ENCODE results near the gene KEAP1.
A peak's percentile ranks its signal among the peaks of the same experiment; 100 is the strongest.
"Not testable (repeated sequence)": the region's sequence is repeated elsewhere in the genome, so short reads cannot be mapped to it uniquely, and the experiment has no call there.

KEAP1 gene

GRCh38 chr19:10499550-10500246 is 3.5 kb downstream of the KEAP1 start:
- DNase-seq (ENCODE audit: low read depth in 2 of 2, low spot score in 1 of 2) = no peak

- no peak for DNase-seq (ENCODE audit: low read depth in 2 of 2, low spot score in 1 of 2)
These were observed 5.8 kb downstream of the KEAP1 start for GRCh38 chr19:10497371-10497770.

GRCh38 chr19:10491472-10492047 is 11.6 kb downstream of the KEAP1 start:
- no peak for DNase-seq (ENCODE audit: low read depth in 2 of 2, low spot score in 1 of 2)

GRCh38 chr19:10486551-10486950 is 16.6 kb downstream of the KEAP1 start:
- DNase-seq (ENCODE audit: low read depth in 2 of 2, low spot score in 1 of 2) = no peak

GRCh38 chr19:10478903-10479384 is 24.2 kb downstream of the KEAP1 start:
- DNase-seq (ENCODE audit: low read depth in 2 of 2, low spot score in 1 of 2) = peak; percentile 71 to 73

GRCh38 chr19:10478476-10478875 is 24.7 kb downstream of the KEAP1 start:
- no peak for DNase-seq (ENCODE audit: low read depth in 2 of 2, low spot score in 1 of 2)

GRCh38 chr19:10474962-10475451 is 28.1 kb downstream of the KEAP1 start:
- DNase-seq (ENCODE audit: low read depth in 2 of 2, low spot score in 1 of 2) = no peak

- DNase-seq (ENCODE audit: low read depth in 2 of 2, low spot score in 1 of 2) = no peak
These were observed 30.0 kb downstream of the KEAP1 start for GRCh38 chr19:10473192-10473591.

- no peak for DNase-seq (ENCODE audit: low read depth in 2 of 2, low spot score in 1 of 2)
These were observed 31.2 kb downstream of the KEAP1 start for GRCh38 chr19:10471909-10472308.

GRCh38 chr19:10468133-10468532 is 35.0 kb downstream of the KEAP1 start:
- DNase-seq (ENCODE audit: low read depth in 2 of 2, low spot score in 1 of 2) = no peak

GRCh38 chr19:10467104-10467706 is 36.0 kb downstream of the KEAP1 start:
- no peak for DNase-seq (ENCODE audit: low read depth in 2 of 2, low spot score in 1 of 2)

- no peak for DNase-seq (ENCODE audit: low read depth in 2 of 2, low spot score in 1 of 2)
These were observed 38.7 kb downstream of the KEAP1 start for GRCh38 chr19:10464456-10464855.

- no peak for DNase-seq (ENCODE audit: low read depth in 2 of 2, low spot score in 1 of 2)
These were observed 40.6 kb downstream of the KEAP1 start for GRCh38 chr19:10462557-10462956.

GRCh38 chr19:10462042-10462441 is 41.1 kb downstream of the KEAP1 start:
- not testable (repeated sequence) for DNase-seq (ENCODE audit: low read depth in 2 of 2, low spot score in 1 of 2)

GRCh38 chr19:10461047-10461949 is 41.9 kb downstream of the KEAP1 start:
- peak; percentile 65 to 69 for DNase-seq (ENCODE audit: low read depth in 2 of 2, low spot score in 1 of 2)

- DNase-seq (ENCODE audit: low read depth in 2 of 2, low spot score in 1 of 2) = no peak
These were observed 42.5 kb downstream of the KEAP1 start for GRCh38 chr19:10460714-10461046.

- DNase-seq (ENCODE audit: low read depth in 2 of 2, low spot score in 1 of 2) = not testable (repeated sequence)
These were observed 44.4 kb downstream of the KEAP1 start for GRCh38 chr19:10458733-10459132.

- DNase-seq (ENCODE audit: low read depth in 2 of 2, low spot score in 1 of 2) = no peak
These were observed 48.9 kb downstream of the KEAP1 start for GRCh38 chr19:10454267-10454666.

- no peak for DNase-seq (ENCODE audit: low read depth in 2 of 2, low spot score in 1 of 2)
These were observed 49.3 kb downstream of the KEAP1 start for GRCh38 chr19:10453852-10454251.

- DNase-seq (ENCODE audit: low read depth in 2 of 2, low spot score in 1 of 2) = no peak
These were observed 50.2 kb downstream of the KEAP1 start for GRCh38 chr19:10452726-10453618.
